Activated CD8-positive, alpha-beta memory T cell treated with anti-CD3 and anti-CD28 coated beads for 36 hours (primary cell): ENCODE results near the gene NR4A3. TPM values are rescaled to one million over a fixed set of nuclear protein-coding genes. Genes with fewer than 3 reads are reported as not detected.
"Not testable (repeated sequence)": the region's sequence is repeated elsewhere in the genome, so short reads cannot be mapped to it uniquely, and the experiment has no call there.

Experiments used
- CTCF ChIA-PET: fragments of 350-600 bp; sonication (Branson Sonifier 250); formaldehyde crosslinking; loops from one replicate; lab custom pipeline; 2021; ENCODE audit warnings: antibody characterized with exemption; lab: Charles Lee
- POLR2A ChIA-PET: fragments of 350-600 bp; sonication (Branson Sonifier 250); formaldehyde crosslinking; loops from one replicate; lab custom pipeline; 2021; ENCODE audit warnings: antibody characterized with exemption; lab: Charles Lee
- total RNA-seq, 2 experiments: library from RNA; stranded (reverse); gene quantifications; one replicate each; pipeline ENCODE4 v1.2.3, GENCODE V29; 2021

The NR4A3 gene
- total RNA-seq = 10 to 100 TPM; 44.4 to 46.0 TPM

DNA sequence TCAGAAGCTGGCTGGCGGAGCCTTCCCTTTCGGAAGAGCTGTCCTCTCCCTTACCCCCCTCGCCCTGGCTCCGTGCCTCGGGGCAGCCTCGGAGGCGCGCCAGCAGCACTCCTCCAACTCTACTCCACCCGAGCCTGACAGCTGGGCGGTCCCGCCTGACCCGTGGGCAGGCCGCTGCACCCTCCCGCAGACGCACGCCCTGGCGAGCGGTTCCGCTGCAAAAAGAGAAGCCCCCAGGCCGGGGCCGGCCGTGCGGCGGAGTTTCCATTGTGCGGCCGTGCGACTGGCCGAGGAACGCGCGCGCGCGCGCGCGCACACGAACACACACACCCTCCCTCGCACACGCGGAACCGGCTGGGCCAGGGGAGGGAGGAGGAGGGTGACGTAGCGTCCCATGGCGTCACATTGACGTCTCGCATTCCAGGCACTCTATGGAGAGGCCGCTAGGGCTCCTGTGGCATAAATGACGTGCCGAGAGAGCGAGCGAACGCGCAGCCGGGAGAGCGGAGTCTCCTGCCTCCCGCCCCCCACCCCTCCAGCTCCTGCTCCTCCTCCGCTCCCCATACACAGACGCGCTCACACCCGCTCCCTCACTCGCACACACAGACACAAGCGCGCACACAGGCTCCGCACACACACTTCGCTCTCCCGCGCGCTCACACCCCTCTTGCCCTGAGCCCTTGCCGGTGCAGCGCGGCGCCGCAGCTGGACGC is at the start of gene NR4A3:
Gene NR4A3, plus strand, starts transcription at position 490 of the 713 bp plus-strand sequence. CDS start 6,158 bp downstream, outside the sequence.
- ChIA-PET POLR2A (interaction anchor here (0.6 kb wide), 1 partner anchor 177 kb away, joined by 3 read pairs; no protein-coding TSS in a partner anchor), CTCF (interaction anchor here (1.1 kb wide), 1 partner anchor 206 kb away, joined by 3 read pairs; no protein-coding TSS in a partner anchor)

DNA sequence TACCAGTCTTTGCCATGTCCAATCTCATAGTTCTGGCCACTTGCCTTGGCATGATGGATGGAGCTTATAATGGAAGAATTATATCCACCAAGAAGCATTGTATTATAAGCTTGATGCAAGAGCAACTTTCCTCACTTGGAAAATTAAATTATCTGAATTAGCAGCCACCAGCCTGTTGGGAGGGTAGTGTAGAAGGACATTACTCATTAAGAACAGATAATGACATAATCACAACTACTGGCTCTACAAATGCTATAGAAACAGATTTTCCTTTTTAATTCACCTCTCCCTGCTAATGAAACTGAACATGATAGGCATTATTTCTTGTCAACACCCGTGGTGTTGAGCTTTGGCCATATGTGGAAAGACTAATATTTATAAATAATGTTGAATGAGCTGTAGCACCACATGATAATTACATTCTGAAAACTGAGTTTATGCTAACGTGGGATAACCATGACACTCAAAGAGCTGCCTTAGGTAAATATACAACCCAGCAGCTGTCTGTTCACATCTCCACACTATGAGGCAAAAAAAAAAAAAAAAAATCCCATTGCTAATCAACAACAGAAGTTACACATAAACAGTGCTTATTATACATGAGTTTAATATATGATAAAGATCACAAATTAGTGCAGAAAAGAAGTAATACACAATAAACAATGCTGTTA is 48.1 kb upstream of the NR4A3 start:
- ChIA-PET POLR2A (no interaction called here), CTCF (no interaction called here)

- ChIA-PET CTCF (no interaction called here), POLR2A (no interaction called here)
These were observed 43.4 kb upstream of the NR4A3 start for GRCh38 chr9:99778308-99778707.

GRCh38 chr9:99778836-99779235 is 42.8 kb upstream of the NR4A3 start:
- ChIA-PET POLR2A (no interaction called here), CTCF (no interaction called here)

GRCh38 chr9:99779277-99779676 is 42.4 kb upstream of the NR4A3 start:
- ChIA-PET CTCF (no interaction called here), POLR2A (no interaction called here)

DNA sequence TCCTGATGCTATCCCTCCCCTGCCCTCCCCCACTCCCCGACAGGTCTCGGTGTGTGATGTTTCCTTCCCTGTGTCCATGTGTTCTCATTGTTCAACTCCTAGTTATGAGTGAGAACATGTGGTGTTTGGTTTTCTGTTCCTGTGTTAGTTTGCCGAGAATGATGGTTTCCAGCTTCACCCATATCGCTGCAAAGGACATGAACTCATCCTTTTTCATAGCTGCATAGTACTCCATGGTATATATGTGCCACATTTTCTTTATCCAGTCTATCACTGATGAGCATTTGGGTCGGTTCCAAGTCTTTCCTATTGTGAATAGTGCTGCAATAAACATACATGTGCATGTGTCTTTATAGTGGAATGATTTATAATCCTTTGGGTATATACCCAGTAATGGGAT is 39.3 kb upstream of the NR4A3 start:
- CTCF ChIA-PET, POLR2A ChIA-PET: not testable (repeated sequence)

GRCh38 chr9:99782962-99783718 is 38.5 kb upstream of the NR4A3 start:
- CTCF ChIA-PET = no interaction called here
- POLR2A ChIA-PET = no interaction called here

DNA sequence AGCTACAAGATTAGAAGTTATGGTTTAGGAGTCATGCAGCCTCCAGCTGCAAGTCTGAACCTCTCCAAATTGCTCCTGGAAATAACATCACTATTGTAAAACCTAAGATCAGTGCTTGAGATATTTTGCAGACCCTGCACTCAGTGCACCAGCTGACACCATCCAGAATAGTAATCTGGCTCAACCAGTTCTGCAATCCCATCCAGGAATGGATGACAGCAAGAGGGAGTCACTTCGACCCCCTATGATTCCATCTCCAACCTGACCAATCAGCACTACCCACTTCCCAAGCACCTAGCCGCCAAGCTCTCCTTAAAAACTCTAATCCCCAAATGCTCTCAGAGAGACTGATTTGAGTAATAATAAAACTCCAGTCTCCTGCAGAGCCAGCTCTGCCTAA is 37.9 kb upstream of the NR4A3 start:
- ChIA-PET CTCF (no interaction called here), POLR2A (no interaction called here)

GRCh38 chr9:99785010-99785590 is 36.6 kb upstream of the NR4A3 start:
- ChIA-PET CTCF (no interaction called here), POLR2A (no interaction called here)

- CTCF ChIA-PET = no interaction called here
- POLR2A ChIA-PET = no interaction called here
These were observed 34.1 kb upstream of the NR4A3 start for GRCh38 chr9:99787556-99787955.

GRCh38 chr9:99793528-99793927 is 28.2 kb upstream of the NR4A3 start:
- POLR2A ChIA-PET = no interaction called here
- CTCF ChIA-PET = no interaction called here

GRCh38 chr9:99796231-99796630 is 25.5 kb upstream of the NR4A3 start:
- POLR2A ChIA-PET = no interaction called here
- CTCF ChIA-PET = interaction anchor here (0.7 kb wide), 1 partner anchor 461 kb away, joined by 3 read pairs; no protein-coding TSS in a partner anchor

DNA sequence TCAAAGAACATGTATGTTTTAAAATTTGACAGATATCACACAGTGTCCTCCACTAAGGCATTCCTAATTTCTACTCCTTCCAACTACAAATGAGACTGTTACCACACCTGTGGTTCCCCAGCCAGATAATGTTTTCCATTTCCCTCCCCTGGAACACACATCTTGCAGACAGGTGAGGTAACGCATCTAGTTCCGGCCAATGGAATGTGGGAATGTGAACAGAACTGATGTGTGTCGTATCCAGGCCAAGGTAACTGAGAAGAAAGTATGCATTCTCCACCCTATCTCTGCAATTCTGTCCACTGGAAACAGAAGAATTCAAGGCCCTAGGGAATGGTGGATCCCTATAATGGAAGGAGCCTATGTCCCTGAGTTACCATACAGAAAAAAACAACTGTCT is 19.9 kb upstream of the NR4A3 start:
- ChIA-PET POLR2A (no interaction called here), CTCF (no interaction called here)

GRCh38 chr9:99803694-99804093 is 18.0 kb upstream of the NR4A3 start:
- ChIA-PET POLR2A (no interaction called here), CTCF (no interaction called here)

- CTCF ChIA-PET = no interaction called here
- POLR2A ChIA-PET = no interaction called here
These were observed 14.3 kb upstream of the NR4A3 start for GRCh38 chr9:99807276-99807852.

- POLR2A ChIA-PET = no interaction called here
- CTCF ChIA-PET = no interaction called here
These were observed 13.7 kb upstream of the NR4A3 start for GRCh38 chr9:99807956-99808355.

DNA sequence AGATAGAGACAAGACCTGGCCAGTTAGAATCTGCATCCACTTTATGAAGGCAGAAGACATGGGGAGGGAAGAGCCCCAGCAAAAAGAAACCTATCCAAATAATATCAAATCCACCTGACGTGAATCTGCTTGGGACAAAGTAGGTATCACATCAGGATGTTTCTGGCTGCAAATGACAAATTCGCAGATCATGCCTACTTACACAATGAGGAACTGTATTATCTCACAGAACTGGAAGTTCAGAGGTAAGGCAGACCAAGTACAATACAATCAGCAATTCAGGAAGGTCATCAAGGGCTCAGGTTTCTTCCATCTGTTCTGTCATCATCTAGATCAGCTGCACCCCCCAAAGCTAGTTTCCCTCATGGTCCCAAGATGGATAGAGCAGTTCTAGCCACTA is 13.2 kb upstream of the NR4A3 start:
- ChIA-PET POLR2A (no interaction called here), CTCF (no interaction called here)

- ChIA-PET POLR2A (no interaction called here), CTCF (interaction anchor here (0.7 to 2.4 kb wide), 2 partner anchors 15 to 571 kb away, joined by 3 to 9 read pairs; no protein-coding TSS in a partner anchor)
These were observed 11.9 kb upstream of the NR4A3 start for GRCh38 chr9:99809586-99810319.

GRCh38 chr9:99811172-99811571 is 10.5 kb upstream of the NR4A3 start:
- ChIA-PET CTCF (interaction anchor here (0.9 to 2.4 kb wide), 3 partner anchors 14 to 200 kb away, joined by 3 to 9 read pairs (median 3); no protein-coding TSS in a partner anchor), POLR2A (interaction anchor here (0.6 kb wide), 1 partner anchor 8 kb away, joined by 4 read pairs; no protein-coding TSS in a partner anchor)
